Stimulated activated CD8-positive, alpha-beta memory T cell treated with anti-CD3 and anti-CD28 coated beads, Interleukin-7, amount 100 ng/mL, for 1 hour (primary cell): ENCODE measurements around the gene UBE2D2.

Experiments
- DNase-seq, 2 donors: peaks; one replicate each; pipeline ENCODE4 v3.0.0-alpha.2; 2020; ENCODE audit warnings: low read depth in 2 of 2

Gene UBE2D2

DNA sequence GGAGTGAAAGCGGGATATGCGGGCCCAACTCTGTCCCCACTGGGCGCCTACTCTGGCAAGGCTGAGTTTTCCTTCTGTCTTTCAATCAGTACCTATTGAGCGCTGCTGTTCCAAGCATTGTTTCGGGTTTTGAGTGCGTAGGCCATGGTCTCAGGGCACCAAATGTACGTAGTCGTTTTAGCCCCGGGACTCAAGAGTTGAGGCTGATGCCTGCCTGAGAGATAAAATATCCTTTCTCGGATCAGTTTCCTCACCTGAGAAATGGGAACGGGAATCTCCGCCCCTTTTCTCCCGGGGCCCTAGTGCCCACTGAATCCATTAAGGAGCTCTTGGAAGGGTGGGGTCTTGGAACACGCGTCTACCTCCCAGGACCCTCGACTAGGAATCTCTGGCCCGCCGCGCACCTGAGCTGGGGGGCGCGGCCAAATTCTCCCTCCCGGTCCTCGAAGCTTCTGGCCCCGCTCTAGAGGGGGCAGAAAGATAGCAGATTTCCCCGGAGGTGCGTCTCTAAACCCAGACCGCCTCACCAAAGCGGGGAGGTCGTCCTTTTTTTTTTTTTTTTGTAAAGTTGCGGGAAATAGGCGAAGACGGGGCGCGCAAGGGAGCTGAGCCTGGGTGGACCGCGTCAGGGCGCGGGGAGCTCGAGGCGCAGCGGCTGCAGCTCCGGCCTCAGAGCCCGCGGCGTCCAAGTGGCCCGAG lies 86.5 kb downstream of the UBE2D2 start:
- no peak for DNase-seq

DNA sequence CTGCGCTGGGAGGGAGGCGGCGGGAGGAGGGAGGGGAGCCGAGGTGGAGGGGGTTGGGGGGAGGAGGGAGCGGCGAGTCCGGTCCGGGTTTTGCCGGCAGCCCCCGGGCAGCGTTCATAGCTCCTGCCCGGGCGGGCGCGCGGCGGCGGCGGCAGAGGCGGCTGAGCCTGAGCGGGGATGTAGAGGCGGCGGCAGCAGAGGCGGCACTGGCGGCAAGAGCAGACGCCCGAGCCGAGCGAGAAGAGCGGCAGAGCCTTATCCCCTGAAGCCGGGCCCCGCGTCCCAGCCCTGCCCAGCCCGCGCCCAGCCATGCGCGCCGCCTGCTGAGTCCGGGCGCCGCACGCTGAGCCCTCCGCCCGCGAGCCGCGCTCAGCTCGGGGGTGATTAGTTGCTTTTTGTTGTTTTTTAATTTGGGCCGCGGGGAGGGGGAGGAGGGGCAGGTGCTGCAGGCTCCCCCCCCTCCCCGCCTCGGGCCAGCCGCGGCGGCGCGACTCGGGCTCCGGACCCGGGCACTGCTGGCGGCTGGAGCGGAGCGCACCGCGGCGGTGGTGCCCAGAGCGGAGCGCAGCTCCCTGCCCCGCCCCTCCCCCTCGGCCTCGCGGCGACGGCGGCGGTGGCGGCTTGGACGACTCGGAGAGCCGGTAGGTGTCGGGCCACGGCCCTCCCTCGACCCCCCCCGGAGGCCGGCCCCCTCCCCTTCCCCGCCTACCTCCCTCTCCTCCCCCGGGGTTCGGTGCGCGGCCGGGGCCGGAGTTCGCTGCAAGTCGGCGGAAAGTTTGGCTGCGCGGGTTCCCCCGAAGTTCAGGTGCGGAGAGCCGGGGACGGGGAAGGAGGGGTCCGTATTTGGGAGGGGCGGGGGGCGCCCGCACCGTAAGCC lies 87.3 kb downstream of the UBE2D2 start, which contains the start of gene CXXC5:
CXXC5 (plus strand) TSS at position 145 of the 877 bp plus-strand sequence. CDS start 32,175 bp downstream, outside the sequence.
- DNase-seq: peak in 1 of 2 donors; percentile 37

DNA sequence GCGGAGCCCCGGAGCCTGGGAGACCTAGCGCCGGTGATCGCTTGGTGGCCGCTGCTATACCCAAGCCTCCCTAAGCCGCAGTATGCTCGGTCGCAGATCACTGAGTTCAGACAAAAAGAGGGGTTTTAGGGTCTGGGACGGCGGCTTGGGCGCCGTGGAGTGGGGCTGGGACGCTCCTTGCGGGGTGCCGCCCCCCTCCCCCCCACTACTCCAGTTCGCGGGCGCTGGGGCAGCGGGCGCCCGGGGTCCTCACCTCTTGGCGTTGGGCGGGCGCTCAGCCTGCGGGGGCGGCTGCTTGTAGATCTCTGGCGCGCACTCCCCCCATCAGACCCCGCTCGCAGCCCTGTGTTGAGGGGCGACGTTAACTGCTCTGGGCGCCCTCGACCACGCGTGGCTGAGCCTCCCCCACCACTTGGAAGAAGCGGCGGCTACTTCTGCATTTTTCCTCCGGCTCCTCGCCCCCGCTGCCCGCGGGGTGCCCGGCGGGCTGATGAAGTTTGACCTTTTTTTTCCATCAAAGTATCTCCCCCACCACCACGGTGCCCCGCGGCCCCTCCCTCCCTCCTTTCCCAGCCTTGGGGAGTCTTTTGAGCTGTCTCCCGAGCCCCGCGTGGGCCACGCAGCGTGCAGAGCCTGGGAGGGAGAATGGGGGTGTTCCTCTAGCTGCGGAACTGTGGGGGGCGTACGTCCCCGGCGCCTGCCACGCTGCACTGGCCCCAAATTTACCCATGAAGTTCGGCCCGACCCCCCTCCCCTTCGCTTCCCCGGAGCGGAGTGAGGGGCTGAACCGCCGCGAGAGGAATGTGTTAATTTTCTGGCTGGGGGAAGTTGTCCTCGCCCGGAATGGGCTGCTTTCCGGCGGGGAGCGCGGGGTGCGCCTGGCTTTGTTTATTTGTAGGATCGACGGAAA lies 88.2 kb downstream of the UBE2D2 start:
- DNase-seq: no peak

DNA sequence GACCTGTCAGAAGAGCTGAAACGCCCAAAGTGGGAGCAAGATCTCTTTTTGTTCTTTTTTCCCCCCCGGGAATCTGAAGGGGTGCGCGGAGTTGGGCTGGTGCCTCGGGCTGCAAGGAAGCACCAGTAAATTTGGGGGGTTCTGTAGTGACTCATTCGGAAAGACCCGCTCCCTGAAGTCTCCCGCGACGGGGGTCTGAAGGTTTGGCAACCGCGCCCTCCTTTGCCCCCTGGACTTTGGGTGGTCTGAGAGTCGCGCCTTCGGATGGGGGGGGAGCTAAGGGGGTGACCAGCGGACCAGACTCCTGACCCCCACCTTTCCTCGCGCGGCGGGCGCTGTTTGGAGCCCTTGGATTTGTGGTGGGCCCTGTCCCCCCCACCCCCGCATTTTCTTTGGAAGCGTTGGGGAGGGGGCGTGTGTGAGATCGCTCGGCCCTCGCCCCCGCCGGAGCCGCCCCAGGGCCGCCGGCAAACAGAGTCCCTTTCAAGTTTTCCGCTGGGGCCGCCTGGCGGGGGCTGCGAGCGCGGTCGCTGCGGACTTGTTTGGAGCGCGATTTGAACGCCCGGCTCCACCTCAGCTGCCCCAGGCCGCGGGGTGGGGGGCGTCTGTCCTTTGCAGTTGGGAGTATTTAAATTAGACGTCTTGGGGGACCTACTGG lies 89.0 kb downstream of the UBE2D2 start:
- DNase-seq: no peak

DNA sequence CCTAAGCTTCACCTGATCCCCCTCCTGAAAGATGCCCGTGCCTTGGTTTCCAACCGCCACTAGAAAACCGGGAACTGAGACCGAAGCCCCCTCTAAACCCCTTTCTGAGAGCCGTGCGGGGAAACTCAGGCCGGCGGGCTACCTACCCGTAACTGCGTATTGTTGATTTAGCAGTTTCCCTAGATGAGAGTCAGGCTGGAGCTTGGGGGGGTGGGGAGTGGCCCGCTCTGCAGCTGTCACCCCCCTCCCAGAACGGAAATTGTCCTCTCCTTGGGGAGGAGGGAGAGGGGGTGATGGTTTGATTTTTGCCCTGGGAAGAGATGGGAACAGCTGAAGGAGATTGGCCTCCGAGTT lies 89.5 kb downstream of the UBE2D2 start:
- DNase-seq: no peak

DNA sequence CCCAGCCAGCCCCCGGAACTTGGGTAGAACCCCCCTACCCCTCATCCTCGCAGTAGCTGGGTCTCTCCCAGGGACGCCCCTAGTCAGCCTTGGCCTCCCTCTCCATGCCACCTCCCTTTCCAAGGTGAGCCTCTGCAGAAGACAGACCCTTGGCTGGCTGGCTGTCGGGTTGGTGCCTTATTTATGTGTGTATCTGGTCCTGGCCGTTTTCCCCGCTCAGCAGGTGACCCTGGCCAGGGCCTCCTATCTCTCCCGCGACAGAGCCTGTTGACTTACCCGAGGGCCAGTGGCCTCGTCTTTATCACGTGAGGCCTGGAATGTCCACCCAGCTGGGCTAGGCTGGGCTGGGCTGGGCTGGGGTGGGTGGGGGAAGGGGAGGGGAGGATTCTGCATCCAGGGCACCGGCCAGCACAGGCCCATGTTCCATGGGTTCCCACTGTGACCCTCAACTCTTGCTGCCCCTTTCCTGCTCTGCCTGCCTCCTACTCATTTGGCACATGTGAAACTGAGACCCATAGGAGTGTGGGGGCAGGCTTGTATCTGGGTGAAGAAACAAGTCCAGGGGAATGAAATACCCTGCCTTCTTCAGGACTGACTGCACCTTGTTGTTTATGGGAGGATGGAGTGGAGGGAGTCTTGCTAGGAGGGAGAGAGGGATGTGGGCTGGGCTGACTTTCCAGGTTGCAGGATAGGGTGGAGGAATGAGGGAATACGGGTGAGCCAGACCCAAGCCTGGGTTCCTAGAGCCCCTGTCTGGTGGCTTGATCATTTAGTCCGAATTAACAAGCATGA lies 90.1 kb downstream of the UBE2D2 start:
- DNase-seq: no peak

DNA sequence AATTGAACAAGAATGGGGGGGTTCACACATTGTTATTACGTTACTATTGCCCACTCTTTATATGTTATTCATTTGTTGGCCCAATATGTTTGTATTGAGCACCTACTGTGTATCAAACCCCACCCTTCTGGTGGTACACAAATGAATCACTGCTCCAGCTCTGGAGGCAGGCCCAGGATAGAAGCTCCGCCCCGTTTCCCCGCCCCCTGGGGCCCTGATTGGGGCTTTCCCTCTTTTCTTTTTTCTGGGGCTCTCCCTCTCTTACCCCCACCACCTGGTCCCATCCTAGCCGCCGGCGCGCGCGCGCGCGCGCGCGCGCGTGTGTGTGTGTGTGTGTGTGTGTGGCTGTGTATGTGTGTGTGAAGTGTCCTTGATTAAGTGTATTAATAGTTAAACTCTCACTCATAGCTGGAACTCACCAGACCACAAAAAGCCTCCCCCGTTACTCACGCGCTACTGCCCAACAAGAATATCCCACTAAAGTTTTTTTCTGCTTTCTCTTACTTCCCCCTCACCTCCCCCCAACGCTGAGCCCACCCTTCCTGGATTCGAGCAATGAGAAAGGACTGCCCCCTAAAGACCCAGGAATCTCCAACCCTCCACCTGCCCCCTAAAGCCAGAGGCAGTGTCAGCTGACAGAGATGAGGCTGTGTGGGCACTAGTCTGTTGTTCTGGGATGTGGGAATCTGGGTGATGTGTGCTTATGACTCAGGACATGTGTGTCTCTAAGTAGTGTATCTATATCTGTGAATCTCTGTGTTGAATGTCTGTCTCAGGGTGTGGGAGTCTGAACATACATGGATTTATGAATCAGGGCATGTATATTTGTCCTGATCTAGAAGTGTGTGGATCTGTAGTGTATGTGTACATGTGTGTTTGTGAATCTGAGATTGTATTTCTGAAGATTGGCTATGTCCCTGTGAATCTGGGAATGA lies 91.0 kb downstream of the UBE2D2 start:
- DNase-seq: peak; percentile 38 to 46

DNA sequence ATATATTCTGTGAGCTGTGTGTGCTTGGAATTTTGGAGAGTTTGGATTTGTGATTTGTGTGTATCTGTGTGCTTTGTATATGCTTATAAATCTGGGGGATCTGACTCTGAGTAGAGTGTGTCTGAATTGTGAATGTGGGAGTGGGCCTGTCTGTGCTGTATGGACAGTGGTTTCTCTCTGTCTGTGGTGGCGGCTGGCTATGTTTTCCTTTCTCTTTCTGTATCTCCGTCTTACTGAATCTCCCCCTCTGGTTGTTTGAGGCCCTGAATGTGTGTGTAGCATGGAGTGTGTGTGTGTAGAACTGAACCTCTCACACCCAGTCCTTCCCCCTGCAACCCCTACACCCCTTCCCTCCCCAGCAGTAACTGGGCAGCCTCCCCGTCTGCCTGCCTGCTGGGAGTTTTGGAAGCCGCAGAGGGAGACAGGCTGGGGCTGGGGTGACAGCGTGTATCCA lies 91.7 kb downstream of the UBE2D2 start:
- DNase-seq: no peak

DNA sequence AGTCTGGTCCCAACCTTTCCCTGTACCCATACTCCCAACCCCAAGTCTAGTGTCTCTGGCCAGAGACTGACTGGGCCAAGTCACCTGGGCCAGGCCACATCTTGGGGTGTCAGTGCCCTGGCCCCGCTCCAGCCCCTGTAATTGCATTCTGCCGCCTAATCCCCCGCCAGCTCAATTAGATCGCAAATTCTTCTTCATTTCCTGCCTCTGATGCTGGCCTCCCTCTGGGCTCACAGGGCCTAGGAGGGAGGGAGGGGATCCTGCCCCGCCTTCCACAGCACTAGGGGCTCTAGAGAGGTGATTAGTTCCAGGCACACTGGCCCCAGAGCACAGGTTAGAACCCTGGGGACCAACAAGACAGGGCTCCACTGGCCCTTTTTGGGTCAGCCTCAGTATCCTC lies 92.5 kb downstream of the UBE2D2 start:
- DNase-seq: no peak

DNA sequence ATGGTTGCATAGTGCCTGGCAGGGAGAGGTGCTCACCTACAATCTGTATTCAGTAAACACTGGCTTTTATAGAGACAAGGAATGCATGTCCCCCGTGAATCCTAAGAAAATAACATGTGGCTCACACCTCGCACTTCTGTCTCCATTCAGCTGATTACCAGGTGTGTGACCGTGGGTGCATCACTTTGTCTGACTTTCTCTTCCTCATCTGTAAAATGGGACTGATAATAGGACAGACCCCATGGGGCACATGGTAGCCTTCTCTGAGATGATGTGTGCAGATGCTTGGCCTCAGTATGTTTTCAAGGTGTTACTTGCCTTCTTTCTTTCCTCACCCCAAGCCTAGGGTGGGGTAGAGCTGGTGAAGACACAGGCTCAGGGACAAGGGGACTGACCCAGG lies 93.3 kb downstream of the UBE2D2 start:
- no peak for DNase-seq

DNA sequence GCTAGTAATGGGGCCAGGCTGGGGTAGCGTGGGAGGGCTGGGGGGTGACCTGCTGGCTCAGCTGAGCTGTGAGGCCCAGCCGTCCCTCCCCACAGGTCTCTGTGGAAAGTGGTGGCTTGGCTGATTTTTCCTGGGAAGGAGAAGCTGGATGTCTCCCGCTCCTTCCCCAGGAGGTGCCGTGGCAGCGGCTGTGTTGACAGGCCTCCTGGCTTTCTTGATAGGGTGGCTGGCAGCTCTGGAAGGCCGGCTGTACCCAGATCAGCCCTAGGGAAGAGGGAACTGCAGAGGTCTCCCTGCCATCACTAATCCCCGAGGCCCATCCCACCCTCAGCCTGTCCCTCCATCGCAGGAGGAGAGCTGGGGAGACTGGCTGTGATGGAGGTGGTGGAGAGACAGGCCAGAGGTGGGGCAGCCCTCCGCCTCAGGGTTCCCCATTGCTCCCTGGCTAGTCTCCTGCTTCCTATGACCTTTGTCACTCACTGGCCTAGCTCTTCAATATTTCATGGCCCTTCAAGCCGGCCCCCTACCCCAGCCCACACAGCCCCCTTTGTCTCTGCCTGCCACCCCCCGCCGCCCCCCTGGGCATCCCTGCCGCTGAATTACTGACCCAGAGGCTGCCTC lies 93.8 kb downstream of the UBE2D2 start:
- no peak for DNase-seq

DNA sequence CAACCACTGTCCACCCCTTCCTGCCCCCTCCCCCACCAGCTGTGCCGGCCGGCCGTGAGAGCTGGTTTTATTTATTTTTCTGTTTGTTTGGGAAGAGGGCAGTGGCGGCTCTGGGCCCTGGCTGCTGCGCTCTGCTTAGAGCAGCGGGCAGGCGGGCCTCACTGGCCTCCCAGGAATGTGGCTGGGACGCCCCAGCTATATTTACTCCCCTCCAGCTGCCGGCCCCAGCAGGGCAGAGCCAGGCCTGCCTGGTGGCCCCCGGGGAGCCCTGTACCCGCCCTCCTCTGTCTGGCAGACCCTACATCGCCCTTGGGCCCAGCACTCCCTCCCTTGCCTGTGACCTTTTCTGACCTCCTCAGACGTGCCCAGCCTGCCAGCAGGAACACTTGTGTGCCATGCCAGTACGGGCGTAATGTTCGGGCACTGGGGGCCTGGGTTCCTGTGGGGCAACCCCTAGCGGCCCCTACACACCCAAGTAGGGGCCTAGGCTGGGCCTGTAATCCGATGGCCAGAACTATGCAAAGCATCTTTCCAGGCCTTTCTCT lies 94.7 kb downstream of the UBE2D2 start:
- DNase-seq: no peak

DNA sequence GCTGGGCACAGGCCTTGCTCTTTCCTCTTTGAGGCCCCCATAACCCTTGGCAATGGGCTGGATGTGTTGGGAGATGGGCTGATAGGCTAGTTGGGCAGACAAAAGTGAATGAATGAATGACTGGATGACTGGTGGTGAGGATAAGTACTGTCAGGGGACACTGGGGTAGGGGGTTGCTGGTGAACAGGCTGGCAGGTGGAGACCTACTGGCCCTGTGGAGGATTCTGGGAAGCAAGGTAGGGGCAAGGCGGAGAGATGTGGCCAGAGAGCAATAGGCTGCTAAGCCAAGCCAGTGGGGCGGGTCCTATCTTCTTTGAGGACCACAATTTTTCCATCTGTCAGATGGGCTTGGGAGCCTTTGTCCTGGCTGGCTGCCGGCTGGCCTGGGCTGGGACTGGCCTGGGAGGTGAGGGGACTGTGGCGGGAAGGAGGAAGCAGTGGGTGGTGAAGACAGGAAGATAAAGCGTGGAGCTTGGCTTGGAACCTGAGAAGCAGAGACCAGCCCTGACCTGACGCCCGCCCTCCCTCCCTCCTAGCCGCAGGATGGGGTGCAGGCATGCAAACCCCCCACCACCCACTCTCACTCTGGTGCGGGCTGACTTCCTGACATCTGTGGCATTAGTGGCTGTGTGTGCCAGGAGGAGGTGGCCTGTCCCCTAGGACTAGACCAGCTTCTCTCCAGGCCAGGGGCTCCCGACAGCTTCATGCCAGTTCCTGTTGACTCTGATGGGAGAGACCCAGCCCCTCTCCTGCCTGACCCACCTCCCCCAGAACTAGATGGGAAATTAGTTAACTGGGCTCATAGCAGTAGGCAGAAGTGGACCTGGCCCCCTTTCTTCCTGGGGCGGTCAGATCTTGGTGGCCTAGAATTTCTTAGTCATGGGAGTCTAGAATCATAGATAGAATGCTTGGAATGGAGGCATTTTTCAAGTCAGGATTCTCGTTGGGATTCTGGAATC lies 96.5 kb downstream of the UBE2D2 start:
- no peak for DNase-seq

DNA sequence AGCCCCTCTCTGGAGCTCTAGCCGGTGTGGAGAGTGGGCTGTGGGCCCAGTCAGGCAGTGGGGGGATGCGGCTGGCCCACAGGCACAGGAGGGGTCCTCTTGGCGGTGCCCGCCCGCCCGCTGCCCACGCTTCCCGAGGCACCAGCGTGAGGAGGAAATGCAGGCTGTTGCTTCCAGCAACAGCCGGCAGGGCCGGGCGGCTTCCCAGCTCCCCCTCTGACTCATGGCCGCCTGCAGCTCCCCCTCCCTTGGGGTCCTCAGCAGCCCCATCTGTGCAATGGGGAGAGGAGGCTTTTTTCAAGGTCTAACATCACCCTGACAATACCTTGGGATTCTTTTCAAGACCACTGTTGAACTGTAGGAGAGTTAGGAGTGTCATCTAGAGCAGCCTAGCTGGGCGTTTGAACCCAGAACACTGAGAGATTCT lies 97.4 kb downstream of the UBE2D2 start:
- DNase-seq: no peak

DNA sequence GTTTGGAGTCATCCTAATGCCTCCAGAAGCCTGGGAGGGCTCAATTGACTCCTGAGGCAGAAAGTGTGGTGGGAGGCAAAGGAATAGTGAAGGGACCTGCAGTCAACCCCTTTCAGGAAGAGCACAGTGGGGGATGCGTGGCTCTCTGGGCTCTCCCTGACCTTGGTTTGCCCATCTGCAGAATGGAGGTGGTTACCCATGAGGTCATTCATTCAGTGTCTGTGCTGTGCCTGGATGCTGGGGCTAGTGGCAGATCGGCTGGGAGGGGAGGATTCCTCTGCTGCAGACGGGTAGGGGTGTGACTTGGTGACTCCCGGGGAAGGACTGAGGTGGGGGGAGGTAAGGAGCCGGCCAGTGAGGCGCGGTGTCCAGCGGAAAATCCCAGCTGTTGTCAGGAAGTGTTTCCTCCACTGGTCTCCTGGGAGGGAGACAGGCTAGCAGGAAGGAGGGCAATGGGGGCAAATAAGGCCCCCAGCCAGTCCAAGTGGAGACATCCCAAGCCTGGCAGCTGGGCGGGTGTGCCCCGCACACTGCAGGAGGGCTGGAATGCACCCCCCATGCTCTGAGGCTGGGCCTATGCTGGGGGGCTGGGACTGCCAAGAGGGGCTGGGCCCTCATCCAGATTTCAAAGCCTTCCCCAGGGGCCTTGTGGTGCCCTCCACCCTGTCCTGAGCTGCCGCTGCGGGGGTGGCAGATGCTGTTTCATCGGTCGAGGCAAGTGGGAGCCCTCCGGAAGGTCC lies 98.0 kb downstream of the UBE2D2 start:
- no peak for DNase-seq

DNA sequence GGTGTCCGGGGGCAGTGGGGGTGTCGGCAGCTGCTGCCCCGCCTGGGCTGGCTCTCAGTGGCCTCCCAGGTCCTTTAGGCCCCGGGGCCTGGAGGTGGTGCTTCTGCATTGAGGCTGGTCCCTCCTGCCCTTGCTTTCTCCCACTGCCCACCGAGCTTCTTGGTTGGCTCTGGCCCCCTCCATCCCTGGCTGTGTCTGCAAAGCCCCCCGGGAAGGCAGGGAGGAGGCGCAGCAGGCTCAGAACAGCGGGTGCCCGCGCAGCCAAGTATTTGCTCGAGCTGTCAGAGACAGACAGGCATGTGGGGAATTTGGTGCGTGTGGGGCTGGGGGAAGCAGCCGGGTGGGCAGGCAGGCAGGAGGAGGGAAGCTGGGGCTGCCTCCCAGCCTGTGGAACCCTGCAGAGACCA lies 98.6 kb downstream of the UBE2D2 start:
- no peak for DNase-seq
